ENCODE data around the gene GSK3B.

- TF ChIP-seq CTCF (IDR thresholded peaks at IDR 0.05) (no peak), POLR2A (IDR thresholded peaks at IDR 0.05) (no peak)
Observed at GRCh38 chr3:120024103-120024502, 70.1 kb downstream of the GSK3B start.
